ENCODE data around the gene MKX. TPM values are rescaled to one million over a fixed set of nuclear protein-coding genes. Genes with fewer than 3 reads are reported as not detected.

MKX gene, protein sequence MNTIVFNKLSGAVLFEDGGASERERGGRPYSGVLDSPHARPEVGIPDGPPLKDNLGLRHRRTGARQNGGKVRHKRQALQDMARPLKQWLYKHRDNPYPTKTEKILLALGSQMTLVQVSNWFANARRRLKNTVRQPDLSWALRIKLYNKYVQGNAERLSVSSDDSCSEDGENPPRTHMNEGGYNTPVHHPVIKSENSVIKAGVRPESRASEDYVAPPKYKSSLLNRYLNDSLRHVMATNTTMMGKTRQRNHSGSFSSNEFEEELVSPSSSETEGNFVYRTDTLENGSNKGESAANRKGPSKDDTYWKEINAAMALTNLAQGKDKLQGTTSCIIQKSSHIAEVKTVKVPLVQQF
- 10 to 100 TPM; 36.6 to 99.7 (median 40.6) TPM for total RNA-seq (2021; fragmentation: NEBNext Ultra II Directional; extraction: Animal tissue kit (Norgen Biotek cat#: 25700))
- long read RNA-seq, transcript MKX-202 (7 exons, 3,638 nt) = major isoform, 50 of 173 reads
- long read RNA-seq, partial matches to known transcripts = 49 of 173 reads
- long read RNA-seq, other reads (novel, unspliced or antisense) = 74 of 173 reads

DNA sequence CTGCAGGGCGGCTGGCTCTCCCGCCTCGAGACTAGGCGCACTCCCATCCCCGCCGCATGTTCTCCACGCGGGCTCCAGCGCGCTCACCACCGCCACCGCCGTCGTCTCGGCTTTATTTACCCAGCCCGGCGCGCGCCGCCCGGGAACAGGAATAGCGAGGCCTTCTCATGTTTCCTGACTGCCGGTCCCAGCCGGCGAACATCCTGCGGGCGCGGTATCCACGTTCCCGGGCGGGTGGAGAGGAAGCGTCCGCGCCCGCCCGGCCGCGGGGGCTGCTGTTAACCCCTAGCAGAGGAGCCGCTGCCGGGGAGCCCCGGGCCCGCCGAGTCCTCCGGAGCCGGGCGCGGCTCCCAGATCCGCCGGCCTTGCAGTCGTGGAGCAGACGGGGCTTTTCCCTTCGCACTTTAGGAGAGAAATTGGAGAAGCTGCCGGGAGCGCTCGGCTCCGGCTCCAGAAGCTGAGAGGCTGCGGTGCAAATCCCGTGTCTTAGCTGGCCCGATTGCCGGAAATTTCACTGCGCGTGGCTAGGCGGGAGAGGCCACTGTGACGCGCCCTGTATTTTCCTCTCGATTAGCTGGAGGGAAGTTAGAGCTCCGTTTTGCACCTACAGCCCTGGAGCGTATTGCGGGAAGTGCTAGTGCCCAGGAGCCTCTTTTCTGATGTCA is at the start of gene MKX:
Gene MKX (minus strand): TSS at position 88 of the 665 bp plus-strand sequence. CDS start 2,404 bp downstream, outside the sequence.
- peaks cover 40% of the 10 kb centered on the region for H3K4me1 Mint-ChIP-seq (ENCODE audit: low read depth)
- no peaks in the 10 kb centered on the region; the same call in 1 of the 2 replicates for H3K9me3 Mint-ChIP-seq
- TF ChIP-seq, protein P1, sequence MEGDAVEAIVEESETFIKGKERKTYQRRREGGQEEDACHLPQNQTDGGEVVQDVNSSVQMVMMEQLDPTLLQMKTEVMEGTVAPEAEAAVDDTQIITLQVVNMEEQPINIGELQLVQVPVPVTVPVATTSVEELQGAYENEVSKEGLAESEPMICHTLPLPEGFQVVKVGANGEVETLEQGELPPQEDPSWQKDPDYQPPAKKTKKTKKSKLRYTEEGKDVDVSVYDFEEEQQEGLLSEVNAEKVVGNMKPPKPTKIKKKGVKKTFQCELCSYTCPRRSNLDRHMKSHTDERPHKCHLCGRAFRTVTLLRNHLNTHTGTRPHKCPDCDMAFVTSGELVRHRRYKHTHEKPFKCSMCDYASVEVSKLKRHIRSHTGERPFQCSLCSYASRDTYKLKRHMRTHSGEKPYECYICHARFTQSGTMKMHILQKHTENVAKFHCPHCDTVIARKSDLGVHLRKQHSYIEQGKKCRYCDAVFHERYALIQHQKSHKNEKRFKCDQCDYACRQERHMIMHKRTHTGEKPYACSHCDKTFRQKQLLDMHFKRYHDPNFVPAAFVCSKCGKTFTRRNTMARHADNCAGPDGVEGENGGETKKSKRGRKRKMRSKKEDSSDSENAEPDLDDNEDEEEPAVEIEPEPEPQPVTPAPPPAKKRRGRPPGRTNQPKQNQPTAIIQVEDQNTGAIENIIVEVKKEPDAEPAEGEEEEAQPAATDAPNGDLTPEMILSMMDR (IDR thresholded peaks at IDR 0.05) = no peak
- DNase-seq = peak; percentile 55
- peaks cover 13% of the 10 kb centered on the region for H3K36me3 Mint-ChIP-seq (ENCODE audit: low read depth)
- peak within 1 kb of the TSS; percentile 94 for H3K27ac Mint-ChIP-seq
- peak within 1 kb of the TSS; percentile 94 for H3K4me3 Mint-ChIP-seq
- H3K27me3 Mint-ChIP-seq (ENCODE audit: insufficient read depth) = peaks cover 18% of the 10 kb centered on the region

DNA sequence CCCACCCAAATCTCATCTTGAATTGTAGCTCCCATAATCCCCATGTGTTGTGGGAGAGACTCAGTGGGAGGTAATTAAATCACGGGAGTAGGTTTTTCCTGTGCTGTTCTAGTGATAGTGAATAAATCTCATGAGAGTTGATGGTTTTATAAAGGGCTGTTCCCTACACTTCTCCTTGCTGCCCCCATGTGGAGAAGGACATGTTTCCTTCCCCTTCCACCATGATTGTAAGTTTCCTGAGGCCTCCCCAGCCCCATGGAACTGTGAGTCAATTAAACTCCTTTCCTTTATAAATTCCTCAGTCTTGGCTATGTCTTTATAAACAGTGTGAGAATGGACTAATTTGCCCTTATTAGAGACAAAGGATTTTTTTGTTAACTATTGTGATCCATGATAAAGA is 48.5 kb upstream of the MKX start:
- TF ChIP-seq, protein P1 (IDR thresholded peaks at IDR 0.05) = peak; percentile 56
- H3K27me3 Mint-ChIP-seq (ENCODE audit: insufficient read depth) = peaks cover 6% of the 10 kb centered on the region; the same call in 1 of the 2 replicates
- no peak for DNase-seq
- H3K4me1 Mint-ChIP-seq (ENCODE audit: low read depth) = peaks cover 23% of the 10 kb centered on the region
- no peaks in the 10 kb centered on the region for H3K9me3 Mint-ChIP-seq
- H3K4me3 Mint-ChIP-seq = no peak overlapping the region
- H3K27ac Mint-ChIP-seq = no peak overlapping the region
- H3K36me3 Mint-ChIP-seq (ENCODE audit: low read depth) = no peaks in the 10 kb centered on the region

DNA sequence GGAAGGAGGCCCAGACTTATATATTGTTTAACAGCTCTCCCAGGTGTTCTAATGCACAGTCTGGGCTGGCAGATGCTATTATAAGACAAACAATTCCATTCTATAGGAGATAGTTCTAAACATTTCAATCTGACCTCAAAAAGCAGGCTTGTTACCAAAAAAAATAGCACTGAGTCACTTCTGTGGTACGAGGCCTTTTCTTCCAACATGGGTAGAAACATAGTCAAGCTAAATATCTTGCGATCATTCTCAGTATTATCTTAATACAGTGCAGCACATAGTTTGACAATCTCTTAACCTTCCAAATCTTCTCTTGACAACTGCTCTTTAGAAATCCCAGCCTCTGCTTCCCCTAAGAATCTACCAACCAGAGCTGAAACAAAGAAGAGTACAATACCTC is 46.6 kb upstream of the MKX start:
- Mint-ChIP-seq H3K4me1 (ENCODE audit: low read depth) (peaks cover 23% of the 10 kb centered on the region), H3K9me3 (no peaks in the 10 kb centered on the region), H3K4me3 (no peak overlapping the region), H3K36me3 (ENCODE audit: low read depth) (peaks cover 4% of the 10 kb centered on the region; the same call in 1 of the 2 replicates), H3K27ac (no peak overlapping the region), H3K27me3 (ENCODE audit: insufficient read depth) (peaks cover 6% of the 10 kb centered on the region; the same call in 1 of the 2 replicates)
- TF ChIP-seq, protein P1 (IDR thresholded peaks at IDR 0.05) = no peak
- DNase-seq = peak; percentile 30

DNA sequence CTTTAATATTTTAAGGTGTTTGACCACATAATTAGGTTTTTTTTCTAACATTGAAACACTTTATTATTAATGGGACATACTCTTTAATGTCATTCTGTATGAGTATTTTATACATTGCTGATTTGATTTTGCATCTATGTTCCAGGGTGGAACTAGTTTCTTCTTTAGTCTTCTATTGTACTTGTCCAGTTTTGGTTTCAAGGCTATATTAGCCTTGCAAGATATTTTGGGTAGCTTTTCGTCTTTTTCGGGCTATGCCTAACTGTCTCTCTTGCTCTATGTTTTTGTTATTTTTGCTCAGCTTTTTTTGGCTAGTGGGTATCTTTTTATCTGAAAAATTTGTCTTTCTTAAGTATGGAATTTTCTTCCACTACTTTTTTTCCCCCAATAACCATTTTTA is 38.7 kb upstream of the MKX start:
- Mint-ChIP-seq H3K4me1 (ENCODE audit: low read depth) (peaks cover 39% of the 10 kb centered on the region), H3K36me3 (ENCODE audit: low read depth) (peaks cover 15% of the 10 kb centered on the region), H3K4me3 (no peak overlapping the region; the same call in 1 of the 2 replicates), H3K27ac (no peak overlapping the region), H3K27me3 (ENCODE audit: insufficient read depth) (peaks cover 13% of the 10 kb centered on the region), H3K9me3 (peaks cover 10% of the 10 kb centered on the region)
- DNase-seq = no peak
- TF ChIP-seq, protein P1 (IDR thresholded peaks at IDR 0.05) = no peak

DNA sequence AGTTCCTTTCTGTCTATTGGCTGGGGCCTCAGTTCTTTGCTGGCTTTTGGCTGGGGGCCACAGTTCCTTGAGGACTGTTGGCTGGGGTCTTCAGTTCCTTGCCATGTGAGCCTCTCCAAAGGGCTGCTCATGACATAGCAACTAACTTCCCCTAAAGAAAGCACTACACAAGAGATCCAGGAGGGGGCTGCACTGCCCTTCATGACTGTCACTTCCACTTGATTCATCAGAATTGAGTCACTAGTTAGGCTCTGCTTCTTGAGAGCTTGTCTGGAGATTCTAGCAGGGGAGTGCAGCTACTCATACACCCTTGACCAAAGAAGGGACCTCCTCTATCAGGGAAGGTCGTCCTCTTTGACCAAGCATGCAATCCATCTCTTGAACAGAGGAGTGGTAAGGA is 38.0 kb upstream of the MKX start:
- Mint-ChIP-seq H3K27ac (peak overlapping the region; percentile 22; the same call in 1 of the 2 replicates), H3K4me3 (peak overlapping the region; percentile 61; the same call in 1 of the 2 replicates), H3K27me3 (ENCODE audit: insufficient read depth) (peaks cover 13% of the 10 kb centered on the region), H3K9me3 (peaks cover 10% of the 10 kb centered on the region), H3K36me3 (ENCODE audit: low read depth) (peaks cover 15% of the 10 kb centered on the region), H3K4me1 (ENCODE audit: low read depth) (peaks cover 39% of the 10 kb centered on the region)
- TF ChIP-seq, protein P1 (IDR thresholded peaks at IDR 0.05) = peak; percentile 82
- peak; percentile 78 for DNase-seq
